Mesenchymal stem cell (in vitro differentiated cells and primary cell): ENCODE results near the gene DOK7.

Experiments used
- DNase-seq: peaks from one replicate; pipeline ENCODE4 v3.0.0-alpha.2; 2013
- H2AFZ ChIP-seq: one replicate; pipeline ENCODE4 v1.6.1; 2013; ENCODE audit warnings: low read depth, mild to moderate bottlenecking, control low read depth, inconsistent platforms, low read length, moderate library complexity
- H2AK5ac ChIP-seq: 2 replicates; pipeline ENCODE4 v1.6.1; 2013; ENCODE audit warnings: low read length, moderate library complexity, mild to moderate bottlenecking, inconsistent platforms; ENCODE audit not compliant: severe bottlenecking
- H2BK120ac ChIP-seq: one replicate; pipeline ENCODE4 v1.6.1; 2013; ENCODE audit warnings: low read depth, mild to moderate bottlenecking, inconsistent platforms, low read length, moderate library complexity
- H2BK12ac ChIP-seq, 2 experiments: one replicate each; pipeline ENCODE4 v1.6.1; 2013; ENCODE audit warnings: inconsistent platforms in 2 of 2, low read length in 2 of 2, mild to moderate bottlenecking in 2 of 2, moderate library complexity in 2 of 2, control low read depth in 1 of 2
- H2BK15ac ChIP-seq: one replicate; pipeline ENCODE4 v1.6.1; 2013; ENCODE audit warnings: mild to moderate bottlenecking, low read depth, inconsistent platforms; ENCODE audit not compliant: poor library complexity, severe bottlenecking
- H2BK5ac ChIP-seq: 2 replicates; pipeline ENCODE4 v1.6.1; 2013; ENCODE audit warnings: low read depth, mild to moderate bottlenecking, low read length, control low read depth, inconsistent platforms; ENCODE audit not compliant: poor library complexity, severe bottlenecking
- H3K14ac ChIP-seq, 2 experiments: one replicate each; pipeline ENCODE4 v1.6.1; 2013; ENCODE audit warnings: inconsistent platforms in 2 of 2, low read length in 2 of 2, control low read depth in 1 of 2, mild to moderate bottlenecking in 1 of 2, moderate library complexity in 1 of 2
- H3K18ac ChIP-seq, 2 experiments: one replicate each; pipeline ENCODE4 v1.6.1; 2013; ENCODE audit warnings: inconsistent platforms in 2 of 2, low read length in 2 of 2, control low read depth in 1 of 2, low read depth in 1 of 2, mild to moderate bottlenecking in 1 of 2
- H3K23ac ChIP-seq, 2 experiments: one replicate each; pipeline ENCODE4 v1.6.1; 2013; ENCODE audit warnings: inconsistent platforms in 2 of 2, low read length in 2 of 2, mild to moderate bottlenecking in 2 of 2, moderate library complexity in 2 of 2, control low read depth in 1 of 2
- H3K27ac ChIP-seq: 2 replicates; pipeline ENCODE4 v1.5.1; 2013; ENCODE audit warnings: mild to moderate bottlenecking, moderate library complexity, low read length, control low read depth, inconsistent platforms; ENCODE audit not compliant: poor library complexity, severe bottlenecking
- H3K27me3 ChIP-seq, 2 experiments: 2 replicates each; pipeline versions ENCODE4 v1.6.1 to v1.7.0; 2013; ENCODE audit warnings: low read length in 2 of 2, mild to moderate bottlenecking in 2 of 2, moderate library complexity in 2 of 2, control low read depth in 1 of 2, inconsistent platforms in 1 of 2; ENCODE audit not compliant: control insufficient read depth in 1 of 2, insufficient read depth in 1 of 2
- H3K36me3 ChIP-seq, 2 experiments: 2 replicates each; pipeline versions ENCODE4 v1.6.1 to v1.7.0; 2013; ENCODE audit warnings: low read length in 2 of 2, control low read depth in 1 of 2, inconsistent platforms in 1 of 2, low read depth in 1 of 2, mild to moderate bottlenecking in 1 of 2; ENCODE audit not compliant: insufficient read depth in 2 of 2, control insufficient read depth in 1 of 2
- H3K4ac ChIP-seq, 2 experiments: one replicate each; pipeline ENCODE4 v1.6.1; 2013; ENCODE audit warnings: inconsistent platforms in 2 of 2, low read length in 2 of 2, mild to moderate bottlenecking in 2 of 2, moderate library complexity in 2 of 2, control low read depth in 1 of 2, low read depth in 1 of 2
- H3K4me1 ChIP-seq: 2 replicates; pipeline ENCODE4 v1.6.1; 2013; ENCODE audit warnings: low read depth, low read length, control low read depth; ENCODE audit not compliant: control insufficient read depth, insufficient read depth
- H3K4me2 ChIP-seq: 2 replicates; pipeline ENCODE4 v1.6.1; 2013; ENCODE audit warnings: low read length, mild to moderate bottlenecking, inconsistent platforms; ENCODE audit not compliant: poor library complexity, severe bottlenecking
- H3K4me3 ChIP-seq, 2 experiments: 2 replicates each; pipeline versions ENCODE4 v1.5.1 to v1.7.0; 2013; ENCODE audit warnings: low read length in 2 of 2, mild to moderate bottlenecking in 2 of 2, control low read depth in 1 of 2, low read depth in 1 of 2; ENCODE audit not compliant: insufficient read depth in 1 of 2
- H3K79me1 ChIP-seq: replicated peaks from 2 replicates; pipeline ENCODE4 v1.6.1; 2013; ENCODE audit warnings: mild to moderate bottlenecking, control low read depth, low read length, inconsistent platforms; ENCODE audit not compliant: poor library complexity, severe bottlenecking
- H3K9ac ChIP-seq: 2 replicates; pipeline ENCODE4 v1.7.0; 2013; ENCODE audit warnings: mild to moderate bottlenecking, low read length, moderate library complexity
- H3K9me3 ChIP-seq: 2 replicates; pipeline ENCODE4 v1.7.0; 2013; ENCODE audit warnings: mild to moderate bottlenecking, low read length; ENCODE audit not compliant: control insufficient read depth
- H4K8ac ChIP-seq: one replicate; pipeline ENCODE4 v1.6.1; 2013; ENCODE audit warnings: inconsistent platforms, mild to moderate bottlenecking, low read length, moderate library complexity
- H4K91ac ChIP-seq: one replicate; pipeline ENCODE4 v1.6.1; 2013; ENCODE audit warnings: mild to moderate bottlenecking, low read length, inconsistent platforms
- WGBS: methylation state at CpG from one replicate; pipeline ENCODE4 v1.1.7; 2013; ENCODE audit warnings: mixed read lengths; 5-methylcytosine and 5-hydroxymethylcytosine counted together

Gene DOK7

GRCh38 chr4:3517731-3518510 lies 54.8 kb downstream of the DOK7 start:
- Histone ChIP-seq H4K91ac (no peak overlapping the region), H3K79me1 (peaks cover 25% of the 10 kb centered on the region), H2BK5ac (no peak overlapping the region), H3K9ac (no peak overlapping the region), H3K27ac (no peak overlapping the region), H2BK15ac (no peak overlapping the region), H3K4me1 (no peaks in the 10 kb centered on the region), H2BK12ac (no peak overlapping the region), H3K4me3 (no peak overlapping the region), H3K14ac (no peak overlapping the region), H3K18ac (no peak overlapping the region), H2AFZ (no peak overlapping the region), H2BK120ac (no peak overlapping the region), H3K36me3 (peaks cover 85 to 100% of the 10 kb centered on the region in 2 experiments), H3K4me2 (no peak overlapping the region), H3K23ac (no peak overlapping the region), H4K8ac (no peak overlapping the region), H3K4ac (no peak overlapping the region), H2AK5ac (no peak overlapping the region), H3K27me3 (no peaks in the 10 kb centered on the region), H3K9me3 (no peaks in the 10 kb centered on the region)
- 97% methylated on average over 49 of the region's 49 CpGs for WGBS
- no peak for DNase-seq

GRCh38 chr4:3518511-3518880 lies 55.4 kb downstream of the DOK7 start:
- Histone ChIP-seq H3K36me3 (peaks cover 85 to 100% of the 10 kb centered on the region in 2 experiments), H3K4me3 (no peak overlapping the region), H2BK12ac (no peak overlapping the region), H2AK5ac (no peak overlapping the region), H3K9ac (no peak overlapping the region), H3K79me1 (peaks cover 31% of the 10 kb centered on the region), H3K4me1 (no peaks in the 10 kb centered on the region), H2BK120ac (no peak overlapping the region), H3K27me3 (no peaks in the 10 kb centered on the region), H3K14ac (no peak overlapping the region), H3K4me2 (no peak overlapping the region), H2BK15ac (no peak overlapping the region), H3K23ac (no peak overlapping the region), H3K9me3 (no peaks in the 10 kb centered on the region), H2AFZ (no peak overlapping the region), H2BK5ac (no peak overlapping the region), H3K27ac (no peak overlapping the region), H4K91ac (no peak overlapping the region), H3K4ac (no peak overlapping the region), H3K18ac (no peak overlapping the region), H4K8ac (no peak overlapping the region)
- 95% methylated on average over 5 of the region's 11 CpGs for WGBS
- no peak for DNase-seq

GRCh38 chr4:3518941-3519340 lies 55.8 kb downstream of the DOK7 start:
- no peaks in the 10 kb centered on the region for H3K4me1 ChIP-seq
- no peak overlapping the region for H2BK12ac ChIP-seq
- peaks cover 32% of the 10 kb centered on the region for H3K79me1 ChIP-seq
- 96% methylated on average over 18 of the region's 18 CpGs for WGBS
- no peak overlapping the region for H3K4me2 ChIP-seq
- no peak overlapping the region for H3K27ac ChIP-seq
- no peak overlapping the region for H3K4ac ChIP-seq
- no peak overlapping the region for H3K23ac ChIP-seq
- H3K4me3 ChIP-seq: no peak overlapping the region
- H3K14ac ChIP-seq: no peak overlapping the region
- H2BK15ac ChIP-seq: peak overlapping the region; percentile 2
- no peak overlapping the region for H3K9ac ChIP-seq
- H3K36me3 ChIP-seq: peaks cover 84 to 100% of the 10 kb centered on the region in 2 experiments
- H3K27me3 ChIP-seq: no peaks in the 10 kb centered on the region
- H3K18ac ChIP-seq: no peak overlapping the region
- H4K91ac ChIP-seq: no peak overlapping the region
- no peak overlapping the region for H2BK5ac ChIP-seq
- no peaks in the 10 kb centered on the region for H3K9me3 ChIP-seq
- no peak overlapping the region for H2AFZ ChIP-seq
- DNase-seq: no peak
- no peak overlapping the region for H2BK120ac ChIP-seq
- H2AK5ac ChIP-seq: no peak overlapping the region
- no peak overlapping the region for H4K8ac ChIP-seq

GRCh38 chr4:3519468-3520264 lies 56.6 kb downstream of the DOK7 start:
- WGBS: 94% methylated on average over 23 of the region's 23 CpGs
- no peak overlapping the region for H3K27ac ChIP-seq
- no peak overlapping the region for H2BK120ac ChIP-seq
- H3K27me3 ChIP-seq: no peaks in the 10 kb centered on the region
- H3K9me3 ChIP-seq: no peaks in the 10 kb centered on the region
- DNase-seq: no peak
- H3K4ac ChIP-seq: no peak overlapping the region
- H3K23ac ChIP-seq: no peak overlapping the region
- no peak overlapping the region for H2AFZ ChIP-seq
- no peaks in the 10 kb centered on the region for H3K4me1 ChIP-seq
- no peak overlapping the region for H2AK5ac ChIP-seq
- H4K91ac ChIP-seq: no peak overlapping the region
- H2BK12ac ChIP-seq: no peak overlapping the region
- no peak overlapping the region for H2BK15ac ChIP-seq
- H3K36me3 ChIP-seq: peaks cover 84 to 100% of the 10 kb centered on the region in 2 experiments
- H3K9ac ChIP-seq: no peak overlapping the region
- peaks cover 39% of the 10 kb centered on the region for H3K79me1 ChIP-seq
- H2BK5ac ChIP-seq: no peak overlapping the region
- no peak overlapping the region for H3K14ac ChIP-seq
- no peak overlapping the region for H3K4me2 ChIP-seq
- H3K4me3 ChIP-seq: no peak overlapping the region
- no peak overlapping the region for H4K8ac ChIP-seq
- no peak overlapping the region for H3K18ac ChIP-seq
